ENCODE measurements around the gene CA10. TPM values are rescaled to one million over a fixed set of nuclear protein-coding genes. Genes with fewer than 3 reads are reported as not detected.

The CA10 gene
- total and polyA plus RNA-seq, 9 of the 15 experiments (the other 6 are each of a cell fraction or from before 2014, with no cell fraction given): not detected

DNA sequence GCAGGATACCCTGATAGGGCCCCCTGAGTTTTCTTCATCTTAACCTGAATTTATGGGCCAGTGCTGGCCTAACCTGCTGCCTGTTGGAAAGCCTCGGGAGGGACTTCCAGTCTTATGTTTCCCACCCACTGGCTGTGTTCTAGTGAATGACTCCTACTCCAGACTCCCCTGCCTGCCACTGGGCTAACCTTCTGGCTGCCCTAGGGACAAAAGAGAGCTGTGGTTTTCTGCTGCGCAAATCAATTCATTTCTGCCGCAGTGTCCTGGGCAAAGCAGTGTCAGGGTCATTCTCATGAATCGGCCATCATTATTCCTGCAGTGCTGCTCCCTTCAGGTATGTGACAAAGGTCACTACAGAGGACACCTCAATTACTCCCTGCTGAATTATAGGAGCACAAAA lies 512.0 kb downstream of the CA10 start:
- intact Hi-C loops (cut with micrococcal nuclease): no loop called here
- Histone ChIP-seq H3K9ac (ENCODE audit: insufficient read depth in 1 of 2, low read depth in 2 of 2, low read length in 2 of 2) (no peak overlapping the region), H3K4me3 (no peak overlapping the region), H3K9me3 (replicated peaks; ENCODE audit: control insufficient read depth, insufficient read depth, low read depth, low read length) (no peaks in the 10 kb centered on the region), H3K27me3 (ENCODE audit: control insufficient read depth in 2 of 2, insufficient read depth in 2 of 2, low read length in 2 of 2) (no peaks in the 10 kb centered on the region), H3K4me2 (ENCODE audit: insufficient read depth, low read length) (no peak overlapping the region), H4K20me1 (replicated peaks; ENCODE audit: control insufficient read depth, insufficient read depth, low read length) (no peaks in the 10 kb centered on the region), H2AFZ (ENCODE audit: low read depth, low read length) (no peak overlapping the region), H3K36me3 (ENCODE audit: control insufficient read depth, insufficient read depth, low read length) (no peaks in the 10 kb centered on the region), H3K79me2 (ENCODE audit: control insufficient read depth, insufficient read depth, low read length) (no peaks in the 10 kb centered on the region), H3K4me1 (replicated peaks in 1 of 2; ENCODE audit: control insufficient read depth in 2 of 2, insufficient read depth in 2 of 2, low read length in 2 of 2) (no peaks in the 10 kb centered on the region), H3K27ac (ENCODE audit: extremely low read depth, low read depth, low read length) (no peak overlapping the region), H3K9me1 (ENCODE audit: control insufficient read depth, insufficient read depth, low read length) (no peaks in the 10 kb centered on the region)
- no TSS peak for BruUV-seq (replicated peaks)
- TF ChIP-seq ERF (CRISPR knock-in tag; IDR thresholded peaks at IDR 0.05) (no peak), HDAC3 (IDR thresholded peaks at IDR 0.05; ENCODE audit: borderline replicate concordance, partially characterized antibody) (no peak), NR4A1 (CRISPR knock-in tag; IDR thresholded peaks at IDR 0.05) (no peak), NR4A1 (tag; IDR thresholded peaks at IDR 0.05) (no peak), EZH2 (IDR thresholded peaks at IDR 0.05; ENCODE audit: borderline replicate concordance, low read depth, low read length) (no peak), ZNF785 (CRISPR knock-in tag; IDR thresholded peaks at IDR 0.05) (no peak), RB1 (IDR thresholded peaks at IDR 0.05; ENCODE audit: low read depth) (no peak), POLR2B (IDR thresholded peaks at IDR 0.05; ENCODE audit: low read depth, partially characterized antibody) (no peak), PHF8 (IDR thresholded peaks at IDR 0.05; ENCODE audit: borderline replicate concordance, low read length) (no peak), ZNF3 (CRISPR knock-in tag; IDR thresholded peaks at IDR 0.05) (no peak), NCOA4 (IDR thresholded peaks at IDR 0.05; ENCODE audit: partially characterized antibody) (no peak), TFAM (CRISPR knock-in tag; conservative IDR thresholded peaks at IDR 0.05) (no peak), ARID2 (IDR thresholded peaks at IDR 0.05) (no peak), NCOA1 (IDR thresholded peaks at IDR 0.05; ENCODE audit: low read depth) (no peak), ZNF133 (CRISPR knock-in tag; IDR thresholded peaks at IDR 0.05) (no peak), FOXK2 (conservative IDR thresholded peaks at IDR 0.05 in 1 of 2, IDR thresholded peaks at IDR 0.05 in 1 of 2; ENCODE audit: low read depth in 2 of 2) (no peak), CBX3 (IDR thresholded peaks at IDR 0.05; ENCODE audit: borderline replicate concordance in 1 of 2, low read length in 2 of 2) (no peak), SIN3B (IDR thresholded peaks at IDR 0.05; ENCODE audit: low read depth) (no peak)
- TF ChIP-seq, protein P1, sequence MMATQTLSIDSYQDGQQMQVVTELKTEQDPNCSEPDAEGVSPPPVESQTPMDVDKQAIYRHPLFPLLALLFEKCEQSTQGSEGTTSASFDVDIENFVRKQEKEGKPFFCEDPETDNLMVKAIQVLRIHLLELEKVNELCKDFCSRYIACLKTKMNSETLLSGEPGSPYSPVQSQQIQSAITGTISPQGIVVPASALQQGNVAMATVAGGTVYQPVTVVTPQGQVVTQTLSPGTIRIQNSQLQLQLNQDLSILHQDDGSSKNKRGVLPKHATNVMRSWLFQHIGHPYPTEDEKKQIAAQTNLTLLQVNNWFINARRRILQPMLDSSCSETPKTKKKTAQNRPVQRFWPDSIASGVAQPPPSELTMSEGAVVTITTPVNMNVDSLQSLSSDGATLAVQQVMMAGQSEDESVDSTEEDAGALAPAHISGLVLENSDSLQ (IDR thresholded peaks at IDR 0.05): no peak
- CTCF ChIA-PET (ENCODE audit: low intra/inter-chr PET ratio): no interaction called here
- in situ Hi-C loops (cut with MboI): no loop called here
- POLR2A ChIA-PET: no interaction called here
- no peak for DNase-seq (ENCODE audit: extremely low read depth in 1 of 4, low spot score in 3 of 4)
- no peak for ATAC-seq
- FAIRE-seq: no peak
- WGBS (ENCODE audit: insufficient coverage, low coverage, missing lambda C conversion rate): 0% methylated on average over 4 of the region's 4 CpGs

Data from K562 (cell line).